Measurements from ENCODE around the gene FNIP2.

FNIP2 gene

DNA sequence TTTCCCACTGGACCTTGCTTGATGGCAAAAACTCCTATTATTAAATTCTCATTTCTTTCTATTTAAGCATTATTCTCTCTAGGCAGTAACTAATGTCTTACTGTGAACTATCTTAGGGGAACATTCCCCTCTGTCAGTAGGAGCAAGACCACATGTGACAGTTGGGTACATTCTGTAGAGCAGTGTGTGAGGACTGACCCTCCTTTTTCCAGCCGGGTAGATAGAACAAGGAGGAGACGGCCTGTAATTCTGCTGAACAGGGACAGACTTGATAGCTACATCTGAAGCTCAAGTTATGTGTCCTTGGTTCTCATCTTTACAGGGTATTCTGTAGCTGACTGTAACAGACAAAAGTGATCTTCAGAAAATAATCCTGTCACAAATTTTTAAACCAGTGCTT is 43.3 kb downstream of the FNIP2 start:
- CTCF ChIA-PET = interaction anchor here (1.0 to 1.6 kb wide), 2 partner anchors 30 to 87 kb away, joined by 4 to 5 read pairs; no protein-coding TSS in a partner anchor
- POLR2A ChIA-PET = no interaction called here
- TF ChIP-seq, protein P1, sequence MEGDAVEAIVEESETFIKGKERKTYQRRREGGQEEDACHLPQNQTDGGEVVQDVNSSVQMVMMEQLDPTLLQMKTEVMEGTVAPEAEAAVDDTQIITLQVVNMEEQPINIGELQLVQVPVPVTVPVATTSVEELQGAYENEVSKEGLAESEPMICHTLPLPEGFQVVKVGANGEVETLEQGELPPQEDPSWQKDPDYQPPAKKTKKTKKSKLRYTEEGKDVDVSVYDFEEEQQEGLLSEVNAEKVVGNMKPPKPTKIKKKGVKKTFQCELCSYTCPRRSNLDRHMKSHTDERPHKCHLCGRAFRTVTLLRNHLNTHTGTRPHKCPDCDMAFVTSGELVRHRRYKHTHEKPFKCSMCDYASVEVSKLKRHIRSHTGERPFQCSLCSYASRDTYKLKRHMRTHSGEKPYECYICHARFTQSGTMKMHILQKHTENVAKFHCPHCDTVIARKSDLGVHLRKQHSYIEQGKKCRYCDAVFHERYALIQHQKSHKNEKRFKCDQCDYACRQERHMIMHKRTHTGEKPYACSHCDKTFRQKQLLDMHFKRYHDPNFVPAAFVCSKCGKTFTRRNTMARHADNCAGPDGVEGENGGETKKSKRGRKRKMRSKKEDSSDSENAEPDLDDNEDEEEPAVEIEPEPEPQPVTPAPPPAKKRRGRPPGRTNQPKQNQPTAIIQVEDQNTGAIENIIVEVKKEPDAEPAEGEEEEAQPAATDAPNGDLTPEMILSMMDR (IDR thresholded peaks at IDR 0.05; ENCODE audit: control extremely low read depth, extremely low read depth, low read depth, missing control alignments) = no peak
- DNase-seq (ENCODE audit: extremely low spot score) = no peak

DNA sequence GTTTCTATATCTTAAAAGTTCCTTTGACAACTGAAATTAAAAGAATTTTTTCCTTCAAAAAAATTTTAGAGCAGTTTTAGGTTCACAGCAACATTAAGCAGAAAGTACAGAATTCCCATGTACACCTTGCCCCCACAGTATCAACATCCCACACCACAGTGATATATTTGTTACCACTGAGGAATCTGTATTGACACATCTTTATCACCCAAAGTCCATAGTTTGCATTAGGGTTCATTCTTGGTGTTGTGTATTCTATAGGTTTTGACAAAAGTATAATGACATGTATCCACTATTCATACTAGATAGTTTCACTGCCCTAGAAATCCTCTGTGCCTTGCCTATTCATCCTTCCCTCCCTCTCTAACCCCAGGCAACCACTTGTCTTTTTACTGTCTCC is 43.7 kb downstream of the FNIP2 start:
- TF ChIP-seq, protein P1 (IDR thresholded peaks at IDR 0.05; ENCODE audit: control extremely low read depth, extremely low read depth, low read depth, missing control alignments) = no peak
- POLR2A ChIA-PET = no interaction called here
- no peak for DNase-seq (ENCODE audit: extremely low spot score)
- CTCF ChIA-PET = interaction anchor here (1.6 kb wide), 1 partner anchor 87 kb away, joined by 5 read pairs; no protein-coding TSS in a partner anchor

DNA sequence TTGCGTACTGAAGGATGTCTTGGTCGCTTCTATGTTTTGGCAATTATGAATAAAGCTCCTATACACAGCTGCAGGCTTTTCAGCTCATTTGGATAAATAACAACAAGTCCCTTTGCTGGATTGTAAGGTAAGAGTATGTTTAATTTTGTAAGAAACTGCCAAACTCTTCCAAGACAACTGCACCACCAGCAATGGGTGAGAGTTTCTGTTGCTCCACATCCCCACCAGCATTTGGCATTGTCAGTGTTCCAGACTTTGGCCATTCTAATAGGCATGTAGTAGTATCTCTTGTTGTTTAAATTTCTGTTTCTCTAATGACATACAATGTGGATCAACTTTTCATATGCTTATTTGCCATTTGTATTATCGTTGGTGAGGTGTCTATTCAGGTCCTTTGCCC is 44.3 kb downstream of the FNIP2 start:
- ChIA-PET CTCF (no interaction called here), POLR2A (no interaction called here)

DNA sequence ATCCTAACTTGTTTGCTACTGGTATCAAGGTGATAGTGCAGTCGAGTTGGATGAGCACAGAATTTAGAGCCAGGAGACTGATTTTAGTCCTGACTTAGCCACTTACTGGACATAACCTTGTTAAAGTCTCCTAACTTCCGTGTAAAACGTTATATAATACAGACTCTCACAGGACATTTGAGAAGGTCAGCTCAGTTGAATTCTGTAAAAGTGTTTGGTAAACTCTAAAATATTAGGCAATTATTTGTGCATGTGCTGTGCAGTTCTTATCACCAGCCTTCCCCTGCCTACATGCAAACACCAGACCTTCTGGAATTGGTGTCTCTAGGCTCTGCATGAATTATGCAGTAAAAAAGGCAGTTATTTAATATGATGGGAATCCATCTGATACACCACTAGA is 45.4 kb downstream of the FNIP2 start:
- TF ChIP-seq, protein P1 (IDR thresholded peaks at IDR 0.05; ENCODE audit: control extremely low read depth, extremely low read depth, low read depth, missing control alignments) = no peak
- ChIA-PET CTCF (interaction anchor here (1.8 kb wide), 1 partner anchor 11 kb away, joined by 7 read pairs; no protein-coding TSS in a partner anchor), POLR2A (no interaction called here)
- no peak for DNase-seq (ENCODE audit: extremely low spot score)

More for the DNA sequence above, 44.3 kb downstream of the FNIP2 start:
- TF ChIP-seq, protein P1 (IDR thresholded peaks at IDR 0.05; ENCODE audit: control extremely low read depth, extremely low read depth, low read depth, missing control alignments) = no peak
- no peak for DNase-seq (ENCODE audit: extremely low spot score)

DNA sequence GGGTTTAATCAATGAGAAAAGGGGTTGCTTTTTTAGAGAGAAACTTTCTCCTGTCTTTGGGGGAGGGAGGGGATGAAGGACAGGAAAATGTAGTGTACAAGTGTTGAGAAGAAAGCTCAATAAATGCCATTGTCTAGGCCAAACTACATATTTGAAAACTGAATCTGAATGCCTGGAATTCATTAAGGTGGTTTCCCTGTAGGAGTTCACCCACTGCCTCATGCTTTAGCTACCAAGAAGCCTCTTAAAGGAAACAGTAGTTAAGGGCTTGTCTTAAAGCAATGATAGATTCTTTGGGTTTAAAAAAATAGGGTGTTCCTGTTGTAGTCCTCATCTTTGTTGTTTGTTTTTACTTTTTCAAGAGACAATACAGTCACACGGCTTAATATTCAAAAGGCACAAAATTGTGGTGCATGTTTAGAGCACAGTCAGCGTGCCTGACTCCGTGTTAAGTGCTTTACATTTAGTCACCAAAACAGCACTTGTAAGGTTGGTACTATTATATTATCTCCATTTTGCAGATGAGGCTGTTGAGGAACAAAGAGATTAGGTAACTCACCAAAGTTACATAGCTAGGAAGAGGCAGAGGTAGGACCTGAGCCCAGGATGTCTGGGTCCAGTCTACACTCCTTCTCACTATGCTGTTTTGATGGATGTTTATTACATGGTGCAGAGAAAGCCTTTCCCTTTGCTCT is 46.0 kb downstream of the FNIP2 start:
- ChIA-PET CTCF (interaction anchor here (1.8 to 2.0 kb wide), 2 partner anchors 8 to 11 kb away, joined by 4 to 7 read pairs; no protein-coding TSS in a partner anchor), POLR2A (no interaction called here)
- no peak for DNase-seq (ENCODE audit: extremely low spot score)
- TF ChIP-seq, protein P1 (IDR thresholded peaks at IDR 0.05; ENCODE audit: control extremely low read depth, extremely low read depth, low read depth, missing control alignments) = no peak

DNA sequence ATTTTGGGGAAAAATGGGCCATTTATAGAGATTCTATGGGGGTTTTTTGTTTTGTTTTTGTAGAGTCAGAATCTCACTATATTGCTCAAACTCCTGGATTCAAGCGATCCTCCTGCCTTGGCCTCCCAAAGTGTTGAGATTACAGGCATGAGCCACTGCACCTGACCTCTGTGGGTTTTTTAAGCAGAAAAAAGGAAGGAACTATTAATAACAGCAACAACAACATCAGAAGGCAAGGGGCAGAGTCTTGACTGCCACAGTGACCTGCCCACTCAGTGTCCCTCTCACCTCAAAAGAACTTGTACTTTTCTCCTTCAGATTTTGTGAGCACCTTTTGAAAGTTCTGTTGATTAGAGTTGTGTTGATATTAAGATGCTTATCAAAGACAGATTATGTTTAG is 48.1 kb downstream of the FNIP2 start:
- CTCF ChIA-PET = interaction anchor here (0.9 kb wide), 1 partner anchor 8 kb away, joined by 3 read pairs; no protein-coding TSS in a partner anchor

More for the DNA sequence above, 48.1 kb downstream of the FNIP2 start:
- TF ChIP-seq, protein P1 (IDR thresholded peaks at IDR 0.05; ENCODE audit: control extremely low read depth, extremely low read depth, low read depth, missing control alignments) = no peak
- POLR2A ChIA-PET = interaction anchor here (0.6 kb wide), 1 partner anchor 12 kb away, joined by 3 read pairs; no protein-coding TSS in a partner anchor
- no peak for DNase-seq (ENCODE audit: extremely low spot score)
